Esophagus (tissue), 2 donors: ENCODE data around the gene ITGA4. TPM values are rescaled to one million over a fixed set of nuclear protein-coding genes. Genes with fewer than 3 reads are reported as not detected.

Experiments used
- H3K27ac ChIP-seq, 2 donors: one replicate each; pipeline ENCODE4 v1.5.1; 2013; ENCODE audit warnings: low read depth in 2 of 2, mild to moderate bottlenecking in 2 of 2, inconsistent platforms in 1 of 2, low read length in 1 of 2, moderate library complexity in 1 of 2
- H3K27me3 ChIP-seq, 2 donors: one replicate each; pipeline ENCODE4 v1.6.1; 2013; ENCODE audit warnings: low read length in 2 of 2, control low read depth in 1 of 2, mild to moderate bottlenecking in 1 of 2; ENCODE audit not compliant: insufficient read depth in 2 of 2, control insufficient read depth in 1 of 2
- H3K36me3 ChIP-seq, 2 donors: one replicate each; pipeline ENCODE4 v1.6.1; 2013; ENCODE audit warnings: low read length in 1 of 2; ENCODE audit not compliant: control insufficient read depth in 2 of 2, insufficient read depth in 2 of 2
- H3K4me1 ChIP-seq, 2 donors: one replicate each; pipeline ENCODE4 v1.6.1; 2013; ENCODE audit warnings: low read length in 1 of 2; ENCODE audit not compliant: control insufficient read depth in 2 of 2, insufficient read depth in 2 of 2
- H3K4me3 ChIP-seq, 2 donors: one replicate each; pipeline ENCODE4 v1.5.1; 2013; ENCODE audit warnings: low read length in 2 of 2, mild to moderate bottlenecking in 2 of 2, low read depth in 1 of 2, moderate library complexity in 1 of 2
- H3K9me3 ChIP-seq, 2 donors: one replicate each; pipeline ENCODE4 v1.6.1; 2013; ENCODE audit warnings: mild to moderate bottlenecking in 2 of 2, low read depth in 1 of 2, low read length in 1 of 2, moderate library complexity in 1 of 2; ENCODE audit not compliant: control insufficient read depth in 2 of 2, insufficient read depth in 1 of 2
- WGBS, 2 donors: extraction: QIAGEN DNeasy Blood & Tissue Kit; methylation state at CpG; one replicate each; pipeline ENCODE4 v1.1.7; 2013; 5-methylcytosine and 5-hydroxymethylcytosine counted together
- polyA plus RNA-seq, 2 donors: library from polyadenylated mRNA; stranded (reverse); fragments of 200-250 nt; gene quantifications; one replicate each; pipeline ENCODE4 v1.2.3, GENCODE V29; 2013
- donor health status: healthy with polysubstance abuse.
- donor health status: Bipolar disorder and iron deficiency.

Gene ITGA4
- polyA plus RNA-seq, 2 donors = 0.22 to 0.45 TPM

- no peak overlapping the region for H3K4me3 ChIP-seq
- WGBS, 2 donors = 67 to 69% methylated on average over 1 of the region's 1 CpG
- H3K27me3 ChIP-seq = no peaks in the 10 kb centered on the region
- no peaks in the 10 kb centered on the region for H3K4me1 ChIP-seq
- H3K36me3 ChIP-seq = no peaks in the 10 kb centered on the region
- no peaks in the 10 kb centered on the region for H3K9me3 ChIP-seq
- no peak overlapping the region for H3K27ac ChIP-seq
Measured at GRCh38 chr2:181563101-181563692, 106.0 kb downstream of the ITGA4 start.

- no peak overlapping the region for H3K27ac ChIP-seq
- no peaks in the 10 kb centered on the region for H3K9me3 ChIP-seq
- H3K4me3 ChIP-seq = no peak overlapping the region
- WGBS, 2 donors = 81 to 83% methylated on average over 6 of the region's 6 CpGs
- H3K36me3 ChIP-seq = no peaks in the 10 kb centered on the region
- H3K4me1 ChIP-seq = no peaks in the 10 kb centered on the region
- no peaks in the 10 kb centered on the region for H3K27me3 ChIP-seq
Measured at GRCh38 chr2:181566334-181567032, 109.3 kb downstream of the ITGA4 start.

GRCh38 chr2:181570059-181570458, 112.9 kb downstream of the ITGA4 start:
- H3K27me3 ChIP-seq = no peaks in the 10 kb centered on the region
- H3K4me3 ChIP-seq = no peak overlapping the region
- no peak overlapping the region for H3K27ac ChIP-seq
- 76 to 82% methylated on average over 2 of the region's 2 CpGs for WGBS, 2 donors
- H3K36me3 ChIP-seq = no peaks in the 10 kb centered on the region
- H3K9me3 ChIP-seq = no peaks in the 10 kb centered on the region
- H3K4me1 ChIP-seq = no peaks in the 10 kb centered on the region

- no peaks in the 10 kb centered on the region for H3K9me3 ChIP-seq
- H3K4me3 ChIP-seq = no peak overlapping the region
- H3K36me3 ChIP-seq = no peaks in the 10 kb centered on the region
- no peaks in the 10 kb centered on the region for H3K4me1 ChIP-seq
- 77% methylated on average over 4 of the region's 4 CpGs for WGBS, 2 donors
- H3K27me3 ChIP-seq = no peaks in the 10 kb centered on the region
- no peak overlapping the region for H3K27ac ChIP-seq
Measured at GRCh38 chr2:181570833-181571661, 113.9 kb downstream of the ITGA4 start.

DNA sequence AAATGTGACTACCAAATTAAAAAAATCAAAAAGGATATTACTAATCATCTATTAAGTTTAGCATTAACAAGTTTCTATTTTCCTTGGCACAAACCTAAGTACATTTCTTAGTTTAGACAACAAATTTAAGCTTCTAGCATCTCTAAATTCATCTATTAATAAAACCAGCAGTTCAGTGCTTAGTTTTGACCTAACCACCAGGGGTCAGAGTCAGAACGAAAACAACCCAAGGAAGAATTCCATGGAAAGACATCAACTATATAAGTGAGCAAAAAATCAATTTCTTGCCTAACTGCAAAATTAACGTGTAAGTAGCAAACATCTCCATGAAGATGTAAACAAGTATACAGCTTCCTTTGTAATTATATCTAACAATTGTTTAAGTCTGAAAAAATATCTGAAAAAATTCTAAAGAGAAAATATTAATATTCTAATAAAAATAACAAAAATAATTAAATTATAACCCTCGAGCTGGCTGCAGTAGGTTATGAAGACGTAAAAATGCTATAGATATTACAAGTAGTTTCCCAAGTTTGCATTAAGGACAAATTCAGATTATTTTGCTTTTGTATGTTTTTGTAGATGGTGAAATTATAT, 116.1 kb downstream of the ITGA4 start:
- Histone ChIP-seq H3K4me1 (no peaks in the 10 kb centered on the region), H3K27ac (no peak overlapping the region), H3K9me3 (no peaks in the 10 kb centered on the region), H3K36me3 (no peaks in the 10 kb centered on the region), H3K27me3 (no peaks in the 10 kb centered on the region), H3K4me3 (no peak overlapping the region)
- WGBS, 2 donors = 46 to 51% methylated on average over 4 of the region's 4 CpGs

- no peaks in the 10 kb centered on the region for H3K36me3 ChIP-seq
- H3K4me1 ChIP-seq = no peaks in the 10 kb centered on the region
- no peaks in the 10 kb centered on the region for H3K27me3 ChIP-seq
- 72 to 83% methylated on average over 7 of the region's 7 CpGs for WGBS, 2 donors
- no peaks in the 10 kb centered on the region for H3K9me3 ChIP-seq
- H3K27ac ChIP-seq = no peak overlapping the region
- H3K4me3 ChIP-seq = no peak overlapping the region
Measured at GRCh38 chr2:181574321-181574720, 117.1 kb downstream of the ITGA4 start.

DNA sequence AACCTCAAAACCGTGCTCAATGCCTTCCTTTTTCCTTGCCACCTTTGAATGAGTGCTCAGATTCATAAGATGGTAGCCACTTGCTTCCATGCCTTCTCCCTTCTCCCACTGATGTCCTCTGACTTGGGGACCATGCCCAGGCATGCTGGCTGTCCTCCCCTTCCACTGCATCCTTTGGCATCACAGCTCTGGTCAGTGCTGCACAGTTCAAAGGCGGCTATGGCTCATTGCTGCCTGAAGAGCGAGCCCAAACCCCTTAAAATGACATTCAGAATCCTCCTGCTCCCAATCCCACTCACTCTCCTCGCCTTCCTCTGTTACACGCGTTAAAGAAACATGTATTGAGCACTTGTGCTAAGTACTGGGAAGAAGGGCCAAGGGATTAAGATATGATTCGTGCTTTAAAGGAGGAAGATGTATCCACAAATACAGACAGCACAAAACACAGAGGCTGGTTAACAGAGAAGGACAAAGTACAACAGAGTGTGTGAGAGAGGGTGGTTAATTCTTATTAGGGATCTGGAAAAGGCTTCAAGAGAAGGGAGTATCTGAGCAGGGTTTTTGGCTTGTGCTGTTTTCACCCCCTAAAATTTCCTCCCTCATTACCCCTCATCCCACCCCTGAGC, 118.0 kb downstream of the ITGA4 start:
- no peaks in the 10 kb centered on the region for H3K36me3 ChIP-seq
- H3K27me3 ChIP-seq = no peaks in the 10 kb centered on the region
- H3K4me1 ChIP-seq = no peaks in the 10 kb centered on the region
- H3K4me3 ChIP-seq = no peak overlapping the region
- H3K27ac ChIP-seq = no peak overlapping the region
- 72 to 77% methylated on average over 7 of the region's 7 CpGs for WGBS, 2 donors
- no peaks in the 10 kb centered on the region for H3K9me3 ChIP-seq

DNA sequence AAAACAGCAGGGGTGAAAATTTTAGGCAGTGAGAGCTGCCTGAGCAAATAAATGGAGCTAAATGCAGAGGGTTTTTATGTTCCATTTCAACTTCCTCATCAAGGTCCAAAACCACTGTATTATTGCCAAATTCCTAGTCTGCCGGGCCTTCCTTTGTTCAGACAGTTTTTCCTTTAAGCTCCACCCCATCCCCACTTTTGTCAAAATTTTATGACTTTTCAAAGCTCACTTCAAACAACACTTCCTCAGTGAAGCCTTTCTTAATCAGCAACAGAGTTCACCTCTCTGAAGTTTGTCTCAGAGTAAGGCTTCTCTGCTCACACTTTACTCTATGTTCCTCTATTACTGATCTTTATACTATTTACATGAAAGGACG, 118.5 kb downstream of the ITGA4 start:
- H3K27ac ChIP-seq = no peak overlapping the region
- WGBS, 2 donors = 36 to 37% methylated on average over 2 of the region's 2 CpGs
- H3K4me1 ChIP-seq = no peaks in the 10 kb centered on the region
- no peaks in the 10 kb centered on the region for H3K36me3 ChIP-seq
- no peak overlapping the region for H3K4me3 ChIP-seq
- H3K27me3 ChIP-seq = no peaks in the 10 kb centered on the region
- H3K9me3 ChIP-seq = no peaks in the 10 kb centered on the region

- 77 to 84% methylated on average over 5 of the region's 5 CpGs for WGBS, 2 donors
- no peaks in the 10 kb centered on the region for H3K9me3 ChIP-seq
- H3K27ac ChIP-seq = no peak overlapping the region
- no peaks in the 10 kb centered on the region for H3K4me1 ChIP-seq
- no peaks in the 10 kb centered on the region for H3K36me3 ChIP-seq
- H3K27me3 ChIP-seq = no peaks in the 10 kb centered on the region
- no peak overlapping the region for H3K4me3 ChIP-seq
Measured at GRCh38 chr2:181576431-181576830, 119.2 kb downstream of the ITGA4 start.
